HepG2 (cell line): ENCODE results near the gene TNIP1. TPM values are rescaled to one million over a fixed set of nuclear protein-coding genes. Genes with fewer than 3 reads are reported as not detected.

Experiments used
- ATF7-NPFF ChIP-seq: sonication (generic); formaldehyde crosslinking; IDR thresholded peaks from 2 replicates; pipeline ENCODE4 v1.8.1; 2023; ENCODE audit warnings: mild to moderate bottlenecking, low read depth, missing genetic modification reagents, moderate library complexity
- CENPX ChIP-seq: sonication (generic); formaldehyde crosslinking; IDR thresholded peaks from 2 replicates; pipeline ENCODE4 v1.9.0; 2021; ENCODE audit warnings: mild to moderate bottlenecking, missing genetic modification reagents, moderate library complexity
- ESRRA ChIP-seq: sonication (generic); formaldehyde crosslinking; IDR thresholded peaks from 2 replicates; pipeline ENCODE4 v1.5.1; 2020; ENCODE audit warnings: mild to moderate bottlenecking, low read depth, missing genetic modification reagents
- ETS1 ChIP-seq: sonication (generic); formaldehyde crosslinking; IDR thresholded peaks from 2 replicates; pipeline ENCODE4 v1.4.0; 2020; ENCODE audit warnings: missing genetic modification reagents
- GLI4 ChIP-seq: sonication (generic); formaldehyde crosslinking; IDR thresholded peaks from 2 replicates; pipeline ENCODE4 v1.5.1; 2020; ENCODE audit warnings: missing genetic modification reagents, mild to moderate bottlenecking, moderate library complexity, borderline replicate concordance
- HNF4A ChIP-seq: sonication (generic); formaldehyde crosslinking; IDR thresholded peaks from 2 replicates; pipeline ENCODE4 v1.4.0; 2020; ENCODE audit warnings: missing genetic modification reagents
- HNF4G ChIP-seq, 2 experiments: sonication (generic) in 1 of 2; formaldehyde crosslinking in 1 of 2; IDR thresholded peaks; 2 replicates each; pipeline versions ENCODE4 v1.4.0 to v1.6.1; 2011 to 2020; ENCODE audit warnings: borderline replicate concordance in 2 of 2, low read depth in 2 of 2, mild to moderate bottlenecking in 2 of 2, low read length in 1 of 2, missing genetic modification reagents in 1 of 2, moderate library complexity in 1 of 2
- NR1H2 ChIP-seq: sonication (generic); formaldehyde crosslinking; IDR thresholded peaks from 2 replicates; pipeline ENCODE4 v1.8.1; 2022; ENCODE audit warnings: low read depth, missing genetic modification reagents, borderline replicate concordance
- NR2F1 ChIP-seq, 2 experiments: fragments of 450-650 bp in 1 of 2; formaldehyde crosslinking in 1 of 2; IDR thresholded peaks; 2 replicates each; pipeline versions ENCODE4 v1.5.0 to v1.6.1; 2016 to 2020; ENCODE audit warnings: mild to moderate bottlenecking in 1 of 2, missing compliant biosample characterization in 1 of 2, missing genetic modification reagents in 1 of 2, moderate library complexity in 1 of 2
- POGK ChIP-seq: sonication (generic); formaldehyde crosslinking; conservative IDR thresholded peaks from 2 replicates; pipeline ENCODE4 v1.8.0; 2022; ENCODE audit warnings: mild to moderate bottlenecking, moderate library complexity, missing genetic modification reagents
- POLR2G ChIP-seq: fragments of 200-400 bp; formaldehyde crosslinking; IDR thresholded peaks from 2 replicates; pipeline ENCODE4 v1.6.1; 2018; ENCODE audit warnings: mild to moderate bottlenecking, low read depth, low read length, moderate library complexity
- RCOR2 ChIP-seq: IDR thresholded peaks from 2 replicates; pipeline ENCODE4 v1.6.1; 2016; ENCODE audit warnings: missing biosample characterization, missing genetic modification reagents
- SOX6 ChIP-seq, 2 experiments: fragments of 450-650 bp in 1 of 2; sonication (generic) in 1 of 2; formaldehyde crosslinking in 1 of 2; IDR thresholded peaks; 2 replicates each; pipeline versions ENCODE4 v1.4.0 to v1.6.1; 2017 to 2020; ENCODE audit warnings: antibody characterized with exemption in 1 of 2, mild to moderate bottlenecking in 1 of 2, missing genetic modification reagents in 1 of 2
- ZBTB38 ChIP-seq: sonication (generic); formaldehyde crosslinking; IDR thresholded peaks from 2 replicates; pipeline ENCODE4 v1.5.1; 2020; ENCODE audit warnings: mild to moderate bottlenecking, missing genetic modification reagents
- ZNF589 ChIP-seq: sonication (generic); formaldehyde crosslinking; conservative IDR thresholded peaks from 2 replicates; pipeline ENCODE4 v1.8.0; 2022; ENCODE audit warnings: mild to moderate bottlenecking, moderate library complexity, missing genetic modification reagents
- ZNF607 ChIP-seq: sonication (generic); formaldehyde crosslinking; IDR thresholded peaks from 2 replicates; pipeline ENCODE4 v1.5.1; 2020; ENCODE audit warnings: missing genetic modification reagents, mild to moderate bottlenecking, borderline replicate concordance
- ZNF788 ChIP-seq: sonication (generic); formaldehyde crosslinking; IDR thresholded peaks from 2 replicates; pipeline ENCODE4 v1.5.0; 2020; ENCODE audit warnings: mild to moderate bottlenecking, missing genetic modification reagents, borderline replicate concordance
- polyA plus RNA-seq, 8 experiments: library from polyadenylated mRNA; depleted of rRNA in 3 of 8; stranded (reverse) in 7 of 8; unstranded in 1 of 8; fragments of >200 nt; fragmentation: Illumina TruSeq in 4 of 8; extraction: Trizol in 4 of 8; gene quantifications; 2 replicates each; pipeline versions ENCODE4 v1.2.1 to v1.2.3, GENCODE V29; 2011 to 2016; ENCODE audit warnings: low read depth in 4 of 8, missing spikeins in 1 of 8, mixed read lengths in 1 of 8; ENCODE audit not compliant: insufficient read depth in 1 of 8
- total RNA-seq, 5 experiments: library from RNA; depleted of rRNA; stranded (reverse); fragments of >200 nt; fragmentation: Illumina TruSeq; extraction: Trizol; gene quantifications; 2 replicates each; pipeline ENCODE4 v1.2.3, GENCODE V29; 2016; ENCODE audit warnings: low read depth in 1 of 5
- TF ChIP-seq, protein P1 (sequence below): sonication (generic); formaldehyde crosslinking; IDR thresholded peaks from 2 replicates; pipeline ENCODE4 v1.8.0; 2022; ENCODE audit warnings: mild to moderate bottlenecking, missing genetic modification reagents, moderate library complexity

TNIP1 gene
- total and polyA plus RNA-seq, 2 of the 13 experiments (the other 11 are each of a cell fraction or from before 2014, with no cell fraction given), result 26.2 to 45.9 TPM

DNA sequence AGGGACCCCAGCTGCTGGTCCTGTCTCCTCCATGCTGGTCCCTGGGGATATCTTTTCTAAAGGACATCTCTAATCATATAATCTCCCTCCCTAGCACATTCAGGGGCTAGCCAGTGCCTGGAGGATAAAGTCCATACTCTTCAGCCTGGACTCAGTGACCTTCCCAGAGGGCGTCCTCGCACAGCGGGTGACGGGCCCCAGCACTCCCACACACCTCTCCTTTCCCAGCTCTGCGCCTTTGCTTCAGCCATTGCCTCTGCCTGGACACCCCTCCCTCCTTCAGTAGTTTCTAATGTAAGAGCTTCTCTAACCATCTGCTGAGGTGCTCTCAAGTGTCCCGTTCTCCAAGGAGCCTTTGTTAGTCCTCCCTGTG, 15.2 kb upstream of the TNIP1 start (continued):
- TF ChIP-seq POLR2G, result peak; percentile 47; the same call in 1 of the 2 replicates
- no peak for TF ChIP-seq ATF7-NPFF (CRISPR knock-in tag)
- TF ChIP-seq NR1H2, result no peak
- TF ChIP-seq POGK (CRISPR knock-in tag), result no peak
- TF ChIP-seq GLI4 (CRISPR knock-in tag), result 0 out of 2 replicates have a peak, but pooled peaks have one; percentile 41
- TF ChIP-seq CENPX (CRISPR knock-in tag), result no peak
- TF ChIP-seq ZNF589 (CRISPR knock-in tag), result no peak
- no peak for TF ChIP-seq ETS1
- no peak for TF ChIP-seq SOX6 (IDR thresholded peaks at IDR 0.05)
- TF ChIP-seq SOX6 (CRISPR knock-in tag; IDR thresholded peaks at IDR 0.05), result peak; percentile 29; the same call in 1 of the 2 replicates
- TF ChIP-seq NR2F1 (CRISPR knock-in tag; IDR thresholded peaks at IDR 0.05), result no peak
- TF ChIP-seq HNF4G (IDR thresholded peaks at IDR 0.05; ENCODE audit: borderline replicate concordance, low read depth, low read length), result peak; percentile 56; the same call in 1 of the 2 replicates
- no peak; the same call in 1 of the 2 replicates for TF ChIP-seq HNF4G (CRISPR knock-in tag; IDR thresholded peaks at IDR 0.05; ENCODE audit: borderline replicate concordance, low read depth)
- TF ChIP-seq ZNF607 (CRISPR knock-in tag), result no peak
- TF ChIP-seq ESRRA (CRISPR knock-in tag), result peak; percentile 95
- TF ChIP-seq, protein P1, sequence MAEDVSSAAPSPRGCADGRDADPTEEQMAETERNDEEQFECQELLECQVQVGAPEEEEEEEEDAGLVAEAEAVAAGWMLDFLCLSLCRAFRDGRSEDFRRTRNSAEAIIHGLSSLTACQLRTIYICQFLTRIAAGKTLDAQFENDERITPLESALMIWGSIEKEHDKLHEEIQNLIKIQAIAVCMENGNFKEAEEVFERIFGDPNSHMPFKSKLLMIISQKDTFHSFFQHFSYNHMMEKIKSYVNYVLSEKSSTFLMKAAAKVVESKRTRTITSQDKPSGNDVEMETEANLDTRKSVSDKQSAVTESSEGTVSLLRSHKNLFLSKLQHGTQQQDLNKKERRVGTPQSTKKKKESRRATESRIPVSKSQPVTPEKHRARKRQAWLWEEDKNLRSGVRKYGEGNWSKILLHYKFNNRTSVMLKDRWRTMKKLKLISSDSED, result no peak
- TF ChIP-seq HNF4A, result peak; percentile 81
- no peak for TF ChIP-seq ZNF788 (CRISPR knock-in tag)
- TF ChIP-seq RCOR2 (CRISPR knock-in tag), result no peak
- no peak for TF ChIP-seq ZBTB38 (CRISPR knock-in tag)
